Breast epithelium (tissue), 4 donors: ENCODE results near the gene LIPC. TPM values are rescaled to one million over a fixed set of nuclear protein-coding genes. Genes with fewer than 3 reads are reported as not detected.

Source experiments
- DNase-seq, 2 donors: peaks; one replicate each; pipeline ENCODE4 v3.0.0-alpha.2; 2019; ENCODE audit warnings: low spot score in 2 of 2
- H3K27ac ChIP-seq, 2 donors: fragments of 200-600 bp; sonication (generic) in 1 of 2; one replicate each; pipeline ENCODE4 v1.5.1; 2016 to 2019; ENCODE audit warnings: mild to moderate bottlenecking in 1 of 2
- H3K27me3 ChIP-seq, 2 donors: fragments of 200-600 bp; sonication (generic) in 1 of 2; one replicate each; pipeline versions ENCODE4 v1.5.1 to v1.6.0; 2017 to 2019; ENCODE audit warnings: control low read depth in 1 of 2, mild to moderate bottlenecking in 1 of 2
- H3K36me3 ChIP-seq: fragments of 200-600 bp; one replicate; pipeline ENCODE4 v1.5.1; 2019
- H3K4me1 ChIP-seq, 2 donors: fragments of 200-600 bp; sonication (generic); one replicate each; pipeline ENCODE4 v1.5.1; 2016 to 2019; ENCODE audit warnings: control low read depth in 1 of 2
- H3K4me3 ChIP-seq, 3 donors: fragments of 200-600 bp; sonication (generic); 1 replicate in 2 of 3; 2 replicates in 1 of 3; pipeline ENCODE4 v1.5.1; 2016 to 2019; ENCODE audit warnings: mild to moderate bottlenecking in 3 of 3, moderate library complexity in 2 of 3
- H3K9me3 ChIP-seq, 2 donors: fragments of 200-600 bp; sonication (generic) in 1 of 2; one replicate each; pipeline ENCODE4 v1.5.1; 2016 to 2019; ENCODE audit warnings: control low read depth in 1 of 2
- CTCF ChIP-seq, 3 donors: fragments of 450-650 bp; IDR thresholded peaks; one replicate each; pipeline ENCODE4 v1.5.1; 2016 to 2017; ENCODE audit warnings: antibody characterized with exemption in 3 of 3, mild to moderate bottlenecking in 3 of 3, moderate library complexity in 3 of 3
- POLR2A ChIP-seq: fragments of 450-650 bp; IDR thresholded peaks from one replicate; pipeline ENCODE4 v1.6.1; 2016; ENCODE audit warnings: antibody characterized with exemption, mild to moderate bottlenecking, moderate library complexity
- POLR2AphosphoS5 ChIP-seq, 3 donors: sonication (generic); formaldehyde crosslinking; IDR thresholded peaks; one replicate each; pipeline ENCODE4 v1.6.1; 2017; ENCODE audit warnings: antibody characterized with exemption in 3 of 3
- intact Hi-C: fragments of 100-400 bp; cut with DNase I; formaldehyde crosslinking; loops from one replicate; pipeline ENCODE4 v1.15.1; 2023; ENCODE audit warnings: low total_unique reads
- total RNA-seq, 3 donors: library from RNA; depleted of rRNA; stranded (reverse); fragments of >200 nt; gene quantifications; one replicate each; pipeline ENCODE4 v1.1.0, GENCODE V29; 2016

The LIPC gene
- total RNA-seq, 3 donors from 2014 or later = 0.15 to 0.80 TPM; not detected in 1

- Histone ChIP-seq H3K4me1 (no peaks in the 10 kb centered on the region), H3K27me3 (no peaks in the 10 kb centered on the region), H3K27ac (no peak overlapping the region), H3K4me3 (no peak overlapping the region), H3K9me3 (no peaks in the 10 kb centered on the region), H3K36me3 (no peaks in the 10 kb centered on the region)
- TF ChIP-seq CTCF (IDR thresholded peaks at IDR 0.05) = no peak
- no peak for TF ChIP-seq POLR2A
- TF ChIP-seq POLR2AphosphoS5 (IDR thresholded peaks at IDR 0.05) = no peak
- no peak for DNase-seq
- intact Hi-C loops = no loop called here
Observed at GRCh38 chr15:58608129-58608590, 176.4 kb downstream of the LIPC start.

- TF ChIP-seq CTCF (IDR thresholded peaks at IDR 0.05) = no peak
- TF ChIP-seq POLR2AphosphoS5 (IDR thresholded peaks at IDR 0.05) = no peak
- no peak for TF ChIP-seq POLR2A
- Histone ChIP-seq H3K9me3 (peaks cover 0 to 2% of the 10 kb centered on the region in 2 donors), H3K4me3 (no peak overlapping the region), H3K36me3 (no peaks in the 10 kb centered on the region), H3K4me1 (no peaks in the 10 kb centered on the region), H3K27ac (no peak overlapping the region), H3K27me3 (no peaks in the 10 kb centered on the region)
- DNase-seq = no peak
- intact Hi-C loops = no loop called here
Observed at GRCh38 chr15:58608711-58609110, 176.9 kb downstream of the LIPC start.

GRCh38 chr15:58611731-58612676, 180.2 kb downstream of the LIPC start:
- Histone ChIP-seq H3K36me3 (no peaks in the 10 kb centered on the region), H3K9me3 (peaks cover 0 to 16% of the 10 kb centered on the region in 2 donors), H3K27ac (peak overlapping the region in 1 of 2 donors; percentile 40), H3K27me3 (no peaks in the 10 kb centered on the region), H3K4me1 (no peaks in the 10 kb centered on the region), H3K4me3 (no peak overlapping the region)
- TF ChIP-seq POLR2A = no peak
- TF ChIP-seq CTCF (IDR thresholded peaks at IDR 0.05) = no peak
- no peak for TF ChIP-seq POLR2AphosphoS5 (IDR thresholded peaks at IDR 0.05)
- no peak for DNase-seq
- intact Hi-C loops = no loop called here

- no peak overlapping the region for H3K4me3 ChIP-seq
- no peak for TF ChIP-seq POLR2A
- TF ChIP-seq CTCF (IDR thresholded peaks at IDR 0.05) = no peak
- no peak for TF ChIP-seq POLR2AphosphoS5 (IDR thresholded peaks at IDR 0.05)
- peaks cover 0 to 16% of the 10 kb centered on the region in 2 donors for H3K9me3 ChIP-seq
- no peaks in the 10 kb centered on the region for H3K4me1 ChIP-seq
- no peak for DNase-seq
- no peaks in the 10 kb centered on the region for H3K27me3 ChIP-seq
- H3K27ac ChIP-seq = no peak overlapping the region
- intact Hi-C loops = no loop called here
- no peaks in the 10 kb centered on the region for H3K36me3 ChIP-seq
Observed at GRCh38 chr15:58616171-58616570, 184.4 kb downstream of the LIPC start.
